Measurements from ENCODE around the gene HHLA2.
"Not testable (repeated sequence)": the region's sequence is repeated elsewhere in the genome, so short reads cannot be mapped to it uniquely, and the experiment has no call there.

Gene HHLA2

GRCh38 chr3:108296239-108296638 is at the start of gene HHLA2:
Gene HHLA2, plus strand, starts transcription at chr3:108296548. Its CDS starts 55,266 bp downstream, at chr3:108351814.
- in situ Hi-C loops (cut with HindIII; ENCODE audit: low sequenced_read_pairs): no loop called here
- H3K4me3 ChIP-seq (ENCODE audit: low read depth, low read length): no peak within 1 kb of the TSS
- DNase-seq (ENCODE audit: low read depth, low spot score): no peak
- no peak for TF ChIP-seq CTCF (IDR thresholded peaks at IDR 0.05; ENCODE audit: low read depth, low read length)

GRCh38 chr3:108250626-108251025 is 45.7 kb upstream of the HHLA2 start:
- no peak for TF ChIP-seq CTCF (IDR thresholded peaks at IDR 0.05; ENCODE audit: low read depth, low read length)
- no peak for DNase-seq (ENCODE audit: low read depth, low spot score)
- H3K4me3 ChIP-seq (ENCODE audit: low read depth, low read length): no peak overlapping the region
- in situ Hi-C loops (cut with HindIII; ENCODE audit: low sequenced_read_pairs): no loop called here

GRCh38 chr3:108251265-108251664 is 45.1 kb upstream of the HHLA2 start:
- no peak overlapping the region for H3K4me3 ChIP-seq (ENCODE audit: low read depth, low read length)
- in situ Hi-C loops (cut with HindIII; ENCODE audit: low sequenced_read_pairs): no loop called here
- TF ChIP-seq CTCF (IDR thresholded peaks at IDR 0.05; ENCODE audit: low read depth, low read length): no peak
- no peak for DNase-seq (ENCODE audit: low read depth, low spot score)

GRCh38 chr3:108251844-108252243 is 44.5 kb upstream of the HHLA2 start:
- no peak for DNase-seq (ENCODE audit: low read depth, low spot score)
- in situ Hi-C loops (cut with HindIII; ENCODE audit: low sequenced_read_pairs): no loop called here
- TF ChIP-seq CTCF (IDR thresholded peaks at IDR 0.05; ENCODE audit: low read depth, low read length): no peak
- no peak overlapping the region for H3K4me3 ChIP-seq (ENCODE audit: low read depth, low read length)

- no peak for DNase-seq (ENCODE audit: low read depth, low spot score)
- in situ Hi-C loops (cut with HindIII; ENCODE audit: low sequenced_read_pairs): no loop called here
- TF ChIP-seq CTCF (IDR thresholded peaks at IDR 0.05; ENCODE audit: low read depth, low read length): no peak
- no peak overlapping the region for H3K4me3 ChIP-seq (ENCODE audit: low read depth, low read length)
Measured at GRCh38 chr3:108255131-108255530, 41.2 kb upstream of the HHLA2 start.

GRCh38 chr3:108264534-108265298 is 31.6 kb upstream of the HHLA2 start:
- in situ Hi-C loops (cut with HindIII; ENCODE audit: low sequenced_read_pairs); DNase-seq (ENCODE audit: low read depth, low spot score); H3K4me3 ChIP-seq (ENCODE audit: low read depth, low read length): not testable (repeated sequence)

GRCh38 chr3:108268235-108268634 is 28.1 kb upstream of the HHLA2 start:
- in situ Hi-C loops (cut with HindIII; ENCODE audit: low sequenced_read_pairs); H3K4me3 ChIP-seq (ENCODE audit: low read depth, low read length); DNase-seq (ENCODE audit: low read depth, low spot score): not testable (repeated sequence)

Measured in astrocyte of the spinal cord (primary cell).